Left ventricle myocardium inferior (tissue), 1 donor: ENCODE data around the gene ZNF775. TPM values are rescaled to one million over a fixed set of nuclear protein-coding genes. Genes with fewer than 3 reads are reported as not detected.

Experiments
- DNase-seq: peaks from one replicate; pipeline ENCODE4 v3.0.0-alpha.2; 2020
- H3K27ac ChIP-seq: fragments of 200-600 bp; replicated peaks from 2 replicates; pipeline ENCODE4 v1.8.0; 2021
- H3K27me3 ChIP-seq: fragments of 200-600 bp; 2 replicates; pipeline ENCODE4 v1.8.0; 2021; ENCODE audit warnings: low read depth
- H3K36me3 ChIP-seq: fragments of 200-600 bp; 2 replicates; pipeline ENCODE4 v1.8.0; 2021
- H3K4me1 ChIP-seq: fragments of 200-600 bp; 2 replicates; pipeline ENCODE4 v1.8.0; 2021
- H3K4me3 ChIP-seq: fragments of 200-600 bp; 2 replicates; pipeline ENCODE4 v1.8.0; 2021; ENCODE audit warnings: mild to moderate bottlenecking, moderate library complexity
- H3K9me3 ChIP-seq: fragments of 200-600 bp; replicated peaks from 2 replicates; pipeline ENCODE4 v1.8.0; 2021
- intact Hi-C: fragments of 100-400 bp; cut with micrococcal nuclease; formaldehyde crosslinking; loops from one replicate; pipeline ENCODE4 v1.11.0; 2022
- total RNA-seq: library from RNA; stranded (reverse); fragmentation: NEBNext Ultra II Directional; extraction: Animal tissue kit (Norgen Biotek cat#: 25700); gene quantifications from one replicate; pipeline ENCODE4 v1.2.1, GENCODE V29; 2021
- TF ChIP-seq, protein P1 (sequence below): fragments of 200-600 bp; IDR thresholded peaks from 2 replicates; pipeline ENCODE4 v1.8.0; 2021; ENCODE audit warnings: antibody characterized with exemption, mild to moderate bottlenecking, borderline replicate concordance
- donor health status: DM: no; HTN: yes; CAD: no; lungs with severe emphysema.

ZNF775 gene
- total RNA-seq, 1 donor from 2014 or later: 3.1 TPM

GRCh38 chr7:150412016-150412415 lies 32.9 kb downstream of the ZNF775 start:
- Histone ChIP-seq H3K4me1 (peaks cover 4% of the 10 kb centered on the region), H3K36me3 (peaks cover 9% of the 10 kb centered on the region), H3K4me3 (no peak overlapping the region), H3K27ac (no peak overlapping the region), H3K27me3 (no peaks in the 10 kb centered on the region), H3K9me3 (no peaks in the 10 kb centered on the region)
- TF ChIP-seq, protein P1, sequence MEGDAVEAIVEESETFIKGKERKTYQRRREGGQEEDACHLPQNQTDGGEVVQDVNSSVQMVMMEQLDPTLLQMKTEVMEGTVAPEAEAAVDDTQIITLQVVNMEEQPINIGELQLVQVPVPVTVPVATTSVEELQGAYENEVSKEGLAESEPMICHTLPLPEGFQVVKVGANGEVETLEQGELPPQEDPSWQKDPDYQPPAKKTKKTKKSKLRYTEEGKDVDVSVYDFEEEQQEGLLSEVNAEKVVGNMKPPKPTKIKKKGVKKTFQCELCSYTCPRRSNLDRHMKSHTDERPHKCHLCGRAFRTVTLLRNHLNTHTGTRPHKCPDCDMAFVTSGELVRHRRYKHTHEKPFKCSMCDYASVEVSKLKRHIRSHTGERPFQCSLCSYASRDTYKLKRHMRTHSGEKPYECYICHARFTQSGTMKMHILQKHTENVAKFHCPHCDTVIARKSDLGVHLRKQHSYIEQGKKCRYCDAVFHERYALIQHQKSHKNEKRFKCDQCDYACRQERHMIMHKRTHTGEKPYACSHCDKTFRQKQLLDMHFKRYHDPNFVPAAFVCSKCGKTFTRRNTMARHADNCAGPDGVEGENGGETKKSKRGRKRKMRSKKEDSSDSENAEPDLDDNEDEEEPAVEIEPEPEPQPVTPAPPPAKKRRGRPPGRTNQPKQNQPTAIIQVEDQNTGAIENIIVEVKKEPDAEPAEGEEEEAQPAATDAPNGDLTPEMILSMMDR: no peak
- intact Hi-C loops: no loop called here
- no peak for DNase-seq

DNA sequence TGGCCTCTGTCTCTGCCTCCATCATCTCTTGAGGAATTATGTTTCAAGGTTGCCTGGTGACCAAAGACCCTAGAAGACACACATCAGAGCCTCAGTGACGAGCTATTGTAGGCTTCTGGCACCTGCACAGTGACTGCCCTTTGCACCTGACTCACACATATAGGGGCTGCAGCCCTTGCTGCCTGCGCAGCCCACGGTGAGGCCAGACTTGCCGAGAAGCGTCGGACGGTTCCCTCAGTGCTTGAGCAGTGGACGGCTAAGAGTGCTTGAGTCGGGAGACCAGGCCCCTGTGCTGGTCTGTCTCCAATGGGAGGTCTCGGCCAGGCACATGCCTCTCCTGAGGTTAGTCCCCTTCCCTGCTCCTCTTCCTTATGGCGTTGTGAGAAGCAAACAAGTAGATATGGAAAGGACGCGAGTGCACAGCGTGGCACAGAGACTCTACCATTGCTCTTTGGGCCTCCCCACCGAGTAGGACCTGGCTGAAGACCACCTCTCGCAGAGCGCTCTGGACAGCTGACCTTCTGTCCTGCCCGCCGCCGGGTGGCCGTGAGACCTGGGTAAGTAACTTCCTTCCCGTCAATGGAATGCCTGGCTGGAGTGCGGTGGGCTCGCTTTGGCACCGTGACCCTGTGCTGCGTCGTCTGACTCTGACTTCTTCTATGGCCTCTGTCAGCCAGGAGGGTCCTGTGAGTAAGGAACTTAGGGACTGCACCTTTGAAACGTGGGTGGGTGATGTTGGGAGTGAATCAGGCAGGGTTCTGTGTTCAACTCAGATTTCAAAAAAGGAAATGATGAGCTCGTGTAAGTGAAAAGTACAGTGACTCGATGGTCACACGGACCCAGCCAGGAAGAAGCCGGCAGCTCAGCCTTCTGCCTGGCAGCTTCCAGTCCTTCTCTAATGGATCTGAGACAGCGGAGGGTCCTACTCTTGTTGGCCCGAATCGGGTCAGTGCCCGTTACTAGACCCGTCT lies 33.7 kb downstream of the ZNF775 start:
- Histone ChIP-seq H3K27ac (no peak overlapping the region), H3K27me3 (no peaks in the 10 kb centered on the region), H3K4me1 (no peaks in the 10 kb centered on the region), H3K36me3 (peaks cover 9% of the 10 kb centered on the region), H3K4me3 (no peak overlapping the region), H3K9me3 (no peaks in the 10 kb centered on the region)
- TF ChIP-seq, protein P1: no peak
- DNase-seq: no peak
- intact Hi-C loops: no loop called here

- no peaks in the 10 kb centered on the region for H3K4me1 ChIP-seq
- TF ChIP-seq, protein P1: no peak
- no peaks in the 10 kb centered on the region for H3K9me3 ChIP-seq
- intact Hi-C loops: no loop called here
- no peak for DNase-seq
- no peaks in the 10 kb centered on the region for H3K27me3 ChIP-seq
- H3K27ac ChIP-seq: no peak overlapping the region
- peaks cover 9% of the 10 kb centered on the region for H3K36me3 ChIP-seq
- no peak overlapping the region for H3K4me3 ChIP-seq
These were observed 34.5 kb downstream of the ZNF775 start for GRCh38 chr7:150413640-150414081.

GRCh38 chr7:150415161-150416153 lies 36.3 kb downstream of the ZNF775 start:
- Histone ChIP-seq H3K4me1 (no peaks in the 10 kb centered on the region), H3K9me3 (no peaks in the 10 kb centered on the region), H3K36me3 (peaks cover 5% of the 10 kb centered on the region), H3K27me3 (no peaks in the 10 kb centered on the region), H3K4me3 (no peak overlapping the region), H3K27ac (no peak overlapping the region)
- no peak for DNase-seq
- intact Hi-C loops: no loop called here
- TF ChIP-seq, protein P1: no peak

DNA sequence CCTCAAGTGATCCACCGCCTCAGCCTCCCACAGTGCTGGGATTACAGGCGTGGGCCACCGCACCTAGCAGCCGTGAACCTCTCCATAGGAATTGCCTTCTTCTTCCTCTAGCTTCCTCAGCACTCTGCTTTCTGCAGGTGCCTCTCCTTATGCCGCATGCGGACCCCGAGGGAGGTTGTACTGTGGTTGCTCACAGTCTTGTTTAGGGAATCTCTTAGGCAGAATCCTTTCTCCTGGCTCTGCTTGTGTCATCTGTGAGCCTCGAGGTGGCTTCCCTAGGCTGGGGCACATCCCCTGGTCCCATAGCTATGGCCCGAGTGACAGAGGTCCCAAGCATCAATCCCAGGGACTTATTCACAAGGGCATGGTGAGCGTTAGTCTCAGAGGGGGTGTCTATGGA lies 38.1 kb downstream of the ZNF775 start:
- Histone ChIP-seq H3K27me3 (no peaks in the 10 kb centered on the region), H3K9me3 (no peaks in the 10 kb centered on the region), H3K36me3 (no peaks in the 10 kb centered on the region), H3K27ac (no peak overlapping the region), H3K4me1 (peaks cover 4% of the 10 kb centered on the region), H3K4me3 (no peak overlapping the region)
- intact Hi-C loops: no loop called here
- TF ChIP-seq, protein P1: no peak
- no peak for DNase-seq
